ENCODE measurements around the gene TEX30.
"Not testable (repeated sequence)": the region's sequence is repeated elsewhere in the genome, so short reads cannot be mapped to it uniquely, and the experiment has no call there.

TEX30 gene

DNA sequence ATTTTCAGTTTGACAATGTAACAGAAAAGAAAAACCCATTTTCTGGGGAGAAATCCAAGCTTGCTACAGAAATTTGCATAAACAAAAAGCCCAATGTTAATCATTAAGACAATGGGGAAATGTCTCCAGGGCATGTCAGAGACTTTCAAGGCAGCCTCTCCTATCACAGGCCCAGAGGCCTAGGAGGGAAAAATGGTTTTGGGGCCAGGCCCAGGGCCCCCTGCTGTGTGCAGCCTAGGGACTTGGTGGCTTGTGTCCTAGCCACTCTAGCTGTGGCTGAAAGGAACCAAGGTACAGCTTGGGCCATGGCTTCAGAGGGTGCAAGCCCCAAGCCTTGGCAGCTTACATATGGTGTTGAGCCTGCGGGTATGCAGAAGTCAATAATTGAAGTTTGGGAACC, 8.0 kb upstream of the TEX30 start:
- Histone ChIP-seq H3K27ac (no peak overlapping the region), H3K4me3 (no peak overlapping the region)

DNA sequence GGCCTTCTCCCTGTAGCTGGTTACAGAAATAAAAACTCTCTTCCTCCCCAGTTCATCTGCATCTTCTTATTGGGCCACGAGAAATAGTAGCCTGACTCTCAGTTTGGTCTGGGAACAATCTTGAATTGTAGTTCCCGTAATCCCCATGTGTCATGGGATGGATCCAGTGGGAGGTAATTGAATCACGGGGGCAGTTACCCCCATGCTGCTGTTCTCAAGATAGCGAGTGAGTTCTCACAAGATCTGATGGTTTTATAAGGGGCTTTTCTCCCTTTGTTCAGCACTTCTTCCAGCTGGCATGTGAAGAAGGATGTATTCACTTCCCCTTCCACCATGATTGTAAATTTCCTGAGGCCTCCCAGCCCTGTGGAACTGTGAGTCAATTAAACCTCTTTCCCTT, 7.1 kb upstream of the TEX30 start:
- not testable (repeated sequence) for H3K4me3 ChIP-seq, H3K27ac ChIP-seq

DNA sequence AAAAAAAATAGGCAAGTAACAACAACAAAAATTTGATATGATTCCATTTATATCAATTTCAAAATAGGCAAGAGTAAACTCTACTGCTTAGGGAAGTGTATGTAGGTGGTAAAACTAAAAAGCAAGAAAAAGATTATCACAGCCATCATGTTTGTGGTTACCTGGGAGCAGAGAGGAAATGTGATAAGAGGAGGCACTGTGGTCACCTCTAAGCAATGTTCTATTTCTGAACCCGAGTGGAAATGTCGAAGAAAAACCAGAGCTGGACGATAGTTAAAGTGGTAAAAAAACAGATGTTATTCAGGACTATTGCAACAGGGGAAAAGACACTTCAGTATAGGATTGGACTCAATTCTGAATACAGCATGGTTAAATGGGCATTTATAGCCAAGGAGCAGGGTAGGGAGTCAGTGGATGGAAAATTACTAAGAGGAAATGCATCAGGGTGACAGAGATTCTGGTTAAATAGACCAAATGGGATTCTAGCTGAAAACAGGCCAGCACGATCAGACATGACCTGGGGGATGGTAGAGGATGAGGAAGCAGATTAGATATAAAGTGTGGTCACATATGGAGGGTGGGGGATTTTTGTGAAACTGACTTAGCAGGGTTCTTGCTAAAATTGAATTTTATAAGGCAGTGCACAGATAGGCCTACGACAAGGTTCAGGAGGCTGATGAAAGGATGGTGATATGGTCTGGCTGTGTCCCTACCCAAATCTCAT, 6.0 kb upstream of the TEX30 start:
- Histone ChIP-seq H3K4me3 (no peak overlapping the region), H3K27ac (peak overlapping the region in 2 of 21 experiments; percentile 10 to 14)

GRCh38 chr13:102777736-102778135, 4.2 kb upstream of the TEX30 start:
- H3K27ac ChIP-seq: no peak overlapping the region
- H3K4me3 ChIP-seq: no peak overlapping the region

GRCh38 chr13:102776271-102776670, 2.7 kb upstream of the TEX30 start:
- Histone ChIP-seq H3K4me3 (no peak overlapping the region), H3K27ac (no peak overlapping the region)

- Histone ChIP-seq H3K27ac (no peak overlapping the region), H3K4me3 (peak overlapping the region in 1 of 7 experiments; percentile 92)
These were observed 1.3 kb upstream of the TEX30 start for GRCh38 chr13:102774591-102775520.

GRCh38 chr13:102774214-102774568, 605 bp upstream of the TEX30 start:
- H3K27ac ChIP-seq: peak overlapping the region in 20 of 21 experiments; percentile 58 to 93 (median 86)
- peak overlapping the region; percentile 63 to 92 (median 77) for H3K4me3 ChIP-seq

DNA sequence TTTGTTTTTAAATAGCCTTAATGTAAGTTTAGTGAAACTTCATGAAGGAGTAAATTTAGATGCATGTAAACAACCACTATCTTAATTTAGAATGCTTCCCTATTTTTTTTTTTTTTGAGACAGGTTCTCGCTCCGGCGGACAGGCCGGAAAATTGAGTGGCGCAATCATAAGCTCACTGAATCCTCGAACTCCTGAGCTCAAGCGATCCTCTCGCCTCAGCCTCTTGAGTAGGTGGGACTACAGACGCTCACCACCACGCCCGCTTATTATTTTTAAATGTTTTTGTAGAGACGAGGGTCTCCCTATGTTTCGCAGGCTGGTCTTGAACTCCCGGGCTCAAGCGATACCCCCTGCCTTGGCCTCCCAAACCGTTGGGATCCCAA, 1.6 kb downstream of the TEX30 start:
- H3K4me3 ChIP-seq: peak overlapping the region in 1 of 7 experiments; percentile 77

DNA sequence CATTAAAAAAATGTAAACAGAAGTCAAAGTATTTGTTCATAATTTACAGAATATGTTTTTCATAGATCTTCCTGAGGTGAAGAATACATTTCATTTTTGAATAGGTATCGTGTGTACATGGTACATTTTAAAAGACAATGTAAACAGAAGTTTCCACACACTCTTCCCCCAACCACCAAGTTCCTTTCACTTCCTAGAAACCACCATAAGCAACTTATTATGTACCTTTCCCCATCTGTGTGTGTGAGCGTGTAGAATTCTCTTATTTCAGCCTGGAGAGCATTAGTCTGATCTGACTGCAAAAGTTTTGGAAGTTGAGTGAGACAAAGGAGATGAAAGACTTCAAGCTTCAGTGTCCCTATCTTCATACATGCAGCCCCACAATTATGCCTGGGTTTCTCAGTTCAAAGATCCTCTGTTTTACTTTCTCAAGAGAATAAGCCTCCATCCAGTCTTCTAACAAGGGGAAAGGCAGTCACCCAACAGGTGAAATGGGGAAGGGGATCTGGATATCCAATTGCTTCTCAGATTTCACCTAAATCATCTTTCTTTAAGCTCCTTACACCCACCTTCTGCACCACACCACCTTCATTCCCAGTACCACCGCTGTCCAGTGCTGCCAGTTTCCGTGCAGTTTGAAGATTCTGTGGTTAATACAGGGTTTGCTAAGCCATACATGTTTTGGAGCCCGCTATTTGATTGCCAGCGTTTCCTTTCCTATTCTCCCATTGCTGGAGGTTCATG, 2.1 kb downstream of the TEX30 start:
- Histone ChIP-seq H3K4me3 (no peak overlapping the region), H3K27ac (no peak overlapping the region)

More for the DNA sequence above, 1.6 kb downstream of the TEX30 start:
- H3K27ac ChIP-seq: no peak overlapping the region

GRCh38 chr13:102770435-102770834, 3.2 kb downstream of the TEX30 start:
- Histone ChIP-seq H3K27ac (no peak overlapping the region), H3K4me3 (no peak overlapping the region)

DNA sequence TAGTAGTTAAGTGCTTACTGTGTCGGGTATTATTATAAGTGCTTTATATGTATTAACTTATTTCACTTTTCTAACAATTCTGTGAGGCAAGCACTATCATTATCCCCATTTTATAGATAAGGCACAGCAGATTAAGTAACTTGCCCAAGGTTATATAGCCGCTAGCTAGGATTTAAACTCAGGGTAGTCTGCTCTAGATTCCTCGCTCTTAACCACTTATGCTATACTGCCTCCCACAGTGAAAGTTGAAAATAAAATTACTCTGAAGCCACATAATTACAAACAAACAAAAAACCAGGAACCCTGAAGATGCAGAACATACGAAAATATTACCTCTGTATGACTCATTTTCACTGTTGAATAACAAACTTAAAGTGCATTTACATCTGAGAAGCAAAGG, 3.9 kb downstream of the TEX30 start:
- no peak overlapping the region for H3K27ac ChIP-seq
- no peak overlapping the region for H3K4me3 ChIP-seq

DNA sequence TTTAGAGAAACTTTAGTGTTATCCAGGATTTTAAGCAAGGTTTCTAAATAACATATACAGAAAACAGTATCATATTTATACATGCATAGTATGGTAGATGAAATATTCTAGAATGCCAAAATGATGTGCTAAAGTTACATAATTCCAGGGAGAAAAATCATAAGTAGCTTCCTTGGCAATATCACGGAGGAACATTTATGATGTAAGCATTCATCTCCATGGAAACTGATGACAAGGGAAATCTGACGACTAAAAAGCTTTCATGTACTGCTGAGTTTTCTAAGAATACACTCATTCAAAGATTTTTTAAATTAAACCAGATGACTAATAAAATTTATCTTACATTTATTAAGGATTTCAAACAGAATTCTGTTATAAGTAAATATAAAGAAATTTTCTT, 4.7 kb downstream of the TEX30 start:
- Histone ChIP-seq H3K4me3 (no peak overlapping the region), H3K27ac (no peak overlapping the region)

DNA sequence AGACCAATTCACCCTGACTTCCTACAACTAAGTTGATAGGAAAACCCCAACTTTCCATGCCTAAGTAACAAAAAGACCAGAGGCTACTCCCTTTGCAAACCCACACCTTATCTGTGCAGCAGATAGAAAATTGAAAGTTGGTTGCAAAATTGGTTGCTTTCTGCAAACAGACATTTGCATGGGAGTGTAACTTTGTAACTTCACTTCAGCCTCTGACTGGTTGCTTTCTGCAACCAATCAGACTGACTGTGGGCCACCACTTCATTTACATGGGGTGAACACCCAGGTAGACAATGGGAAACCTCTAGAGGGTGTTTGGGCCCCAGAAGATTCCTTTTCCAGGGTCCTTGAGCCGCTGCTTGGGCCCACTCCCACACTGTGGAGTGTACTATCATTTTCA, 9.8 kb downstream of the TEX30 start:
- H3K4me3 ChIP-seq: no peak overlapping the region
- no peak overlapping the region for H3K27ac ChIP-seq

- Histone ChIP-seq H3K4me3 (no peak overlapping the region), H3K27ac (no peak overlapping the region)
These were observed 12.5 kb downstream of the TEX30 start for GRCh38 chr13:102761071-102761470.

GRCh38 chr13:102758842-102759241, 14.7 kb downstream of the TEX30 start:
- H3K27ac ChIP-seq: no peak overlapping the region

GRCh38 chr13:102757006-102757405, 16.6 kb downstream of the TEX30 start:
- no peak overlapping the region for H3K4me3 ChIP-seq
- H3K27ac ChIP-seq: no peak overlapping the region

More at GRCh38 chr13:102758842-102759241, 14.7 kb downstream of the TEX30 start:
- H3K4me3 ChIP-seq: no peak overlapping the region

GRCh38 chr13:102751886-102752285, 21.7 kb downstream of the TEX30 start:
- Histone ChIP-seq H3K27ac (no peak overlapping the region), H3K4me3 (no peak overlapping the region)

GRCh38 chr13:102742506-102742905, 31.1 kb downstream of the TEX30 start:
- Histone ChIP-seq H3K4me3 (no peak overlapping the region), H3K27ac (no peak overlapping the region)

DNA sequence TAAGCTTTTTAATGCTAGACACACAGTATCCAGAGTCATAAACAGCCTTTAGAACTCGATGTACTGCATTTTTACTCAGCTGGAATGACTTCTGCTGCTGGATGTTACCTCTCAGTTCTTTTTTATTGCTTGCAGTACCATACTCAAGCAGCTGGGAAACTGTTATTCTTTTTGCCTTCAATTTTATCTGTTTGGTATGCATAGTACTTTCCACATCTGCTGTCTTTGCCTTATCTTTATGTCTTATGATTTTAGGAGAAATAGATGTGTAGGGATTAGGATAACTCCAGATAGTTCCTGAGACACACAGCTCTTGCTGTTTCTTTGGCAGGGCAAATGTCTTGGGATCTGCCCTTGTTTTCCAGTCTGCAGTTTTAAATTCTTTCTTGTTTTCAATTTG, 31.5 kb downstream of the TEX30 start:
- Histone ChIP-seq H3K27ac (no peak overlapping the region), H3K4me3 (no peak overlapping the region)

- Histone ChIP-seq H3K27ac (no peak overlapping the region), H3K4me3 (no peak overlapping the region)
These were observed 43.9 kb downstream of the TEX30 start for GRCh38 chr13:102729560-102730270.
